ENCODE data around the gene ECHDC3. TPM values are rescaled to one million over a fixed set of nuclear protein-coding genes. Genes with fewer than 3 reads are reported as not detected.

Gene ECHDC3
- polyA plus RNA-seq, 1 of the 3 experiments (the other 2 are of a cell fraction), result 13.5 TPM

GRCh38 chr10:11725912-11726311 is 16.3 kb upstream of the ECHDC3 start (continued):
- TF ChIP-seq REST (IDR thresholded peaks at IDR 0.05; ENCODE audit: low read depth, low read length), result no peak
- TF ChIP-seq MAX (IDR thresholded peaks at IDR 0.05; ENCODE audit: low read depth), result no peak

- ChIA-PET POLR2A (no interaction called here), CTCF (interaction anchor here (3.7 to 8.3 kb wide), 2 partner anchors 31 to 213 kb away, joined by 20 to 66 read pairs; no protein-coding TSS in a partner anchor)
- Histone ChIP-seq H3K9me3 (no peaks in the 10 kb centered on the region), H3K9me2 (no peaks in the 10 kb centered on the region), H3F3A (replicated peaks; ENCODE audit: insufficient read depth) (no peaks in the 10 kb centered on the region), H2AFZ (ENCODE audit: low read depth) (no peak overlapping the region), H3K27ac (ENCODE audit: low read depth in 2 of 2, low read length in 1 of 2) (no peak overlapping the region), H4K20me1 (ENCODE audit: insufficient read depth) (no peaks in the 10 kb centered on the region), H3K4me1 (ENCODE audit: control insufficient read depth in 1 of 2, insufficient read depth in 2 of 2, low read depth in 1 of 2, low read length in 1 of 2) (no peaks in the 10 kb centered on the region; a peak in 1 of 4 replicates), H3K27me3 (ENCODE audit: insufficient read depth) (no peaks in the 10 kb centered on the region), H3K79me2 (ENCODE audit: insufficient read depth) (no peaks in the 10 kb centered on the region), H3K9ac (no peak overlapping the region), H3K4me3 (ENCODE audit: low read depth in 2 of 2, low read length in 1 of 2) (no peak overlapping the region), H3K36me3 (replicated peaks in 1 of 2; ENCODE audit: control insufficient read depth in 1 of 2, insufficient read depth in 2 of 2, low read length in 1 of 2) (no peaks in the 10 kb centered on the region), H3K4me2 (no peak overlapping the region)
- TF ChIP-seq CTCF (IDR thresholded peaks at IDR 0.05) (no peak), CHD2 (IDR thresholded peaks at IDR 0.05; ENCODE audit: low read length, partially characterized antibody) (no peak), FOXM1 (IDR thresholded peaks at IDR 0.05; ENCODE audit: low read depth) (no peak), ZBTB33 (IDR thresholded peaks at IDR 0.05; ENCODE audit: borderline replicate concordance, low read depth) (no peak), TAF1 (IDR thresholded peaks at IDR 0.05; ENCODE audit: borderline replicate concordance, low read depth, low read length) (no peak), FOSL2 (IDR thresholded peaks at IDR 0.05; ENCODE audit: borderline replicate concordance, low read depth) (no peak), USF1 (IDR thresholded peaks at IDR 0.05; ENCODE audit: borderline replicate concordance, low read depth) (no peak), MEF2A (IDR thresholded peaks at IDR 0.05; ENCODE audit: borderline replicate concordance, low read depth) (no peak), ELF1 (IDR thresholded peaks at IDR 0.05) (no peak), GATA2 (CRISPR knock-in tag; IDR thresholded peaks at IDR 0.05) (no peak), POLR2AphosphoS5 (IDR thresholded peaks at IDR 0.05; ENCODE audit: low read depth, low read length) (no peak), TCF12 (IDR thresholded peaks at IDR 0.05) (no peak), IRF3 (IDR thresholded peaks at IDR 0.05; ENCODE audit: low read depth, low read length) (no peak), YY1 (IDR thresholded peaks at IDR 0.05; ENCODE audit: low read depth) (no peak), SMC3 (IDR thresholded peaks at IDR 0.05; ENCODE audit: low read depth, low read length) (no peak), EP300 (IDR thresholded peaks at IDR 0.05; ENCODE audit: borderline replicate concordance in 1 of 2, low read depth in 1 of 2, low read length in 1 of 2) (no peak), GABPA (IDR thresholded peaks at IDR 0.05; ENCODE audit: low read depth) (no peak)
- no peak for DNase-seq
- 69% methylated on average over 3 of the region's 4 CpGs for WGBS (ENCODE audit: low lambda C conversion rate)
Observed at GRCh38 chr10:11727563-11727962, 14.6 kb upstream of the ECHDC3 start.

Data from SK-N-SH (cell line).